Forelimb muscle (tissue), 1 donor: ENCODE data around the gene TTC13. TPM values are rescaled to one million over a fixed set of nuclear protein-coding genes. Genes with fewer than 3 reads are reported as not detected.
"Not testable (repeated sequence)": the region's sequence is repeated elsewhere in the genome, so short reads cannot be mapped to it uniquely, and the experiment has no call there.

Experiments
- DNase-seq: peaks from one replicate; pipeline ENCODE4 v3.0.0-alpha.2; 2013; ENCODE audit warnings: low read depth
- polyA plus RNA-seq: library from polyadenylated mRNA; unstranded; fragments of 120-200 nt; gene quantifications from one replicate; pipeline ENCODE4 v1.2.1, GENCODE V29; 2013; ENCODE audit not compliant: insufficient read length

Gene TTC13
- polyA plus RNA-seq: 20.1 TPM

DNA sequence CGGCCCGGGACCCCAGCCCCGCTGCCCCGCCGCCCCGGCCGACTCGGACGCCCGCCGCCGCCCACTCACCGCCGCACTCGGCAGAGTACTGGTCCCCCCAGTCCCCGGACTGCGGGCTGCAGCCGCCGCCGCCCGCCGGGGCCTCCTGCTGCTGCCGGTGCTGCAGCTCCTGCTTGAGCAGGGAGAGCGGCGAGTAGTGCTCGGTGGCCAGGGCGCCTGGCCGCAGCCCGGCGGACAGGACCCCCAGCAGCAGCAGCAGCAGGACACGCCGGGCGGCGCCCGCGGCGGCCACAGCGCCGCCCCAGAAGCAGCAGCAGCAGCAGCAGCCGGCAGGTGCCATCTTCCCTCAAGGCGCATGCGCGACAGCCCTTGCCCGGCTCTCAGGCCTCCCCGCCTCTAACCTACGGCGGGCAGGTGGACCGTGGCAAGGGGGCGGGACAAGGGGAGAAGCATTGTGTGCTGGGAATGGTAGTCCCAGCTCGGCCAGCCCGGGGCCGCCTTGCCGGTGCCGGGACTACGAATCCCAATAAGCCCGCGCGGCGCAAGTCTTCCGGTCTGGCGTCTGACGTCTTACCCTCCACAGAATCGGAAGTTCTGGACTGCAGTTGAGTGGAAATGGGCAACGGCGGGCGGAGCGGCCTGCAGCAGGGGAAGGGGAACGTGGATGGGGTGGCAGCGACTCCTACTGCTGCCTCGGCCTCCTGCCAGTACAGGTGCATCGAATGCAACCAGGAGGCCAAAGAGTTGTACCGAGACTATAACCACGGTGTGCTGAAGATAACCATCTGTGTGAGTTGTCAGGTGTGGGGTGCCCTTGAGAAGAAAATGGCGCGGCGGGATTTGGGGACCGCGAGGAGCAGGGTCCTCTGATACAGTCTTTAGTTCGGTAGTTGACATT is at the start of gene TTC13, which contains the start of gene ARV1:
Gene TTC13 (minus strand): TSS at position 371 of the 898 bp plus-strand sequence. CDS start 31 bp downstream, at position 340.
Gene ARV1 (plus strand): TSS at position 604 of the 898 bp plus-strand sequence. CDS start 12 bp downstream, at position 616.
- DNase-seq: peak; percentile 88

DNA sequence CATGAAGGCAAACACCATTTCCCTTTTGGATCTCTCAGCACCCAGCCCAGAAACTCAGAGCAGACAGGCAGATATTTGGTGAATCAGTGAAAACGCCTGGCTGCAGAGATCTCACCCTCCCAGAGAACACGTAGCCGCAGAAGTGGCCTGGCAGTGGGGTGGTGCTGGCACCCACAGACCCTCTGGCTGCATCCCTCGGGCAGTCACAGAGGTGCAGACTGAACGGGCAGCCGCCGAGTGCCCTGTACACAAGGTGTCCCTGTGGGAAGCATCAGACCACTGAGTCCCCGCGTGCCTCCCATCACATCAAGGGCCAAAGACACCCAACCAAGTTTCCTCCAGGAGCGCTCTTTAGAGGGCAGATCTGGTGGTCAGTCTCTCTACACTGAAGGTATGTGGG is 49.3 kb upstream of the TTC13 start:
- DNase-seq: no peak

DNA sequence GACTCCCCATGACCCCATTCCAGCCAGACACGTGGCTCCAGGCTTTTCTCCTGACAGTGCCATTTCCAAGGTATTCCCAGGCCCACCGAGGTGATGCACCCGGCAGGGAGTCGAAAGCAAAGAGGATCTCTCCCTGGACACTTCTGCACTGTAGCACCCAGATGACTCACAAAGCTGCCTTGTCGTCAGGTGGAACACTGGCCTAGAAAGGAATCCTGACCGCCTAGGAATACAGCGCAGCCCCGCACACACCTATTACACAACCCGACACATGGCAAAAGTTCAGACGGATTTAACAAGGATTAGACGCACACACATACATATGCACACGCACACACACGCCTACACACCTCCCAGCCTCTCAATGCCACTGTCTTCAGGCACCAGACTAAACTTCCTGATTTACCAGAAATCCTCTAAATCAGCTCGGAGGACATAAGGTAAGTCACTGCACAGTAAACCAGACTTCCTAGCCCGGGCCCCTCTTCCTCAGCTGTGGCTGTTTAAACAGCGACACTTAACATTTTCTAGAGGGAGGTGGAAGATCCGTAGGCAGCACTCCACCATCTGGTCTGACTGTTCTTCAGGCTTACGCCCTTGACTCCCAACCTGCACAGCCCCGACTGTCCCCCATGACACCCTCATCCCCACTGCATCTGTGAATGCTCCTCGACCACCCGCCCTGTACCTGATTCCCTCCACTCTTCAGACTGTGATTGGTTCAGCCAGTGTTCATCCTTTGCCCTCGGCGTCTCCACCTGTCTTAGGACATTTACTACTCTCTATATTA is 48.7 kb upstream of the TTC13 start:
- DNase-seq: no peak

- DNase-seq: no peak
These were observed 47.9 kb upstream of the TTC13 start for GRCh38 chr1:231026576-231026975.

DNA sequence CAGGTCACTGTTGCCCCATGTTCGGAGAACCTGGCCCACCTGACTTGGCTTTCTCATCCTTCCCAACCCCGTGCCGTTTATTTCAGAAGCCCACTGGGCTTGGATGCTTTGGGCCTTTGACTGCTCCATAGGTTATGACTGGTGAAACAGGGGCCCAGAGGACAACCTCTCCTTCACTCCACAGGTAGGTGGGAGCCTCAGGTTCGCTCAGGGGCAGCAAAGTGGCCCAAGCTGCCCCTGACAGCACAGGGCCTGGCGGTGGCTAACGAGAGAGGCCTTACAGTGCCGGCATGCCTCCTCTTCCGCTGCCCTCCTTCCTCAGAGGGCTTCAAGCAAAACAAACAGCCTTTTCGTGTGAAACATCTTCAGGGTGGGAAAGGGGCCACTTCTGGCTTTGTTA is 44.5 kb upstream of the TTC13 start:
- DNase-seq: no peak

DNA sequence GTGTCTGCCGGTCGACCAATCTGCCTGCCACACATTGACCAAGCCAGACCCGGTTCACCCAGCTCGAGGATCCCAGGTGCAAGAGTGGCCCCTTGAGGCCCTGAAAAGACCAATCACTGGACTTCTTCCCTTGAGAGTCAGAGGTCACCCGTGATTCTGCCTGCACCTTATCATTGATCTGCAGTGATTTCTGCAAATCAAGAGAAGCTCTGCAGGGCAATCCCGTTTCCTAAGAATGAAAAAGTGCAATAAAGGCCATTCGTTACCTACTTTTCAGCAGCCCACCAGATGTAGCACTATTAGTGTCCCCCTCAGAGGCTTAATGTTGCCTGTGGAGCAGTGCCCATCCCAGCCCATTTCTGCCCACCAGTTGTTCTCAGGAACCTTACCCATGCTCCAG is 43.9 kb upstream of the TTC13 start:
- not testable (repeated sequence) for DNase-seq

DNA sequence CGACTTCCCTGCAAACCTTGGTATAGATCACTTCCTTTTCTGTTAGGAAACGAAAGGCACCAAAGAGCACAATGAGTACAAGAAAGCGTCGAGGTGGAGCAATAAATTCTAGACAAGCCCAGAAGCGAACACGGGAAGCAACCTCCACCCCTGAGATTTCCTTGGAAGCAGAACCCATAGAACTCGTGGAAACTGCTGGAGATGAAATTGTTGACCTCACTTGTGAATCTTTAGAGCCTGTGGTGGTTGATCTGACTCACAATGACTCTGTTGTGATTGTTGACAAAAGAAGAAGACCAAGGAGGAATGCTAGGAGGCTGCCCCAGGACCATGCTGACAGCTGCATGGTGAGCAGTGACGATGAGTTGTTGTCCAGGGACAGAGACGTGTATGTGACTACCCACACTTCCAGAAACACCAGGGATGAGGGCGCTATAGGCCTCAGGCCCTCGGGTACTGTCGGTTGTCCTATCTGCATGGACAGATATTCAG is 42.9 kb upstream of the TTC13 start:
- DNase-seq: no peak

DNA sequence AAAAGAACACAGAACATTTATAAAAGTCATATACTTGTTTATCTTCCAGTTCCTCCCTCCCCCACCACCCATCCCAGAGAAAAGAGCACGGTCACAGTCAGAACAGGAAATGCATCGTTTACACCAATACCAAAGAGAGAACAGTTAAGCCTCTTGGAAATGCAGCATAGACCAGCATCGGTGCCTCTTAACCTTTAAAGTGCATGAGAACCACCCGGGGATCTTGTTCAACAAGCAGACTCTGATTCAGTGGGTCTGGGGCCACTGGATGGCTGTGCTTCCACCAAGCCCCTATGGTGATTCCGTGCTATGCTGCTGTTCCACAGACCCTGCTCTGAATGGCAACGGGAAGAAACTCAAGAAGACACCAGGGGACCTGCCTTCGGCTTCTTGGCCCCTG is 42.2 kb upstream of the TTC13 start:
- no peak for DNase-seq

DNA sequence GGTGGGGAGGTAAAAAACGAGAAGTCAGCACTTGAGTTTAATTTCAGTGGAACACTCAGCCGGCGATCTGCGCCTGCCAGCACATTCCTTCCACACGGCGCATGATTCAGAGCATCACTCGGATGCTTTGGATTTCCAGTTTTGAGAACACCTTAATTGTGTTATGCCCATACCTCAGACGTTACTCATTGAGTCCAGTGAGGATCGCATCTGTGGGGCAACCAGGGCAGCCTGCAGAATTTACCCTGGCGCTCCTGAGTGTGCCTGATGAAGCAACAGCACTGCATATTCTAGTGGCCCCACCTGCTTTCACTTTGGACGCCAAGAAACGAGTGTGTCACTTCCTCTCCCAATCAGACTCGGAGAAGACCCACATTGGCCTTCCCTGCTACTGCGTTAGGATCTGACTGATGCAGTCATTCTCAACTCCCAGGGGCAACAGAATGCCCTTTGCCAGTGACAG is 41.5 kb upstream of the TTC13 start:
- no peak for DNase-seq

DNA sequence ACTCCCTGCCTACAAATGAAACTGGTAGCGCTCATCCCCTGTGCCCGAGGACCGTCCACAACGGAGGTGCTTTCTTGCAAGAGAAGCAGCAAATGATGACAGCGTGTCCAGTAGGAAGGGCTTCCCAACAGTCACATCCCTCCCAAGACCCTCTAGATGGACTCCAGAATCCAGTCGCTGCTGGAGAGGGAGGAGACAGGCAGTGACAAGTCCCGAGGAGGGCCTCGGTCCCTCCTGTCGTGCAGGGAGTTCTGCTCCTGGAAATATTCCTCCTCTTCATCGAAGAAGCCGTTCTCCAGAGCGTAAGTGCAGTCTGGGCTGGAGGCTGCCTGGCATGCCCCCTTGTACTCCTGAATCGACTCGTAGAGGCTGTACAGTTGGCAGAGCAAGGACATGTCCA is 41.0 kb upstream of the TTC13 start:
- DNase-seq: no peak

DNA sequence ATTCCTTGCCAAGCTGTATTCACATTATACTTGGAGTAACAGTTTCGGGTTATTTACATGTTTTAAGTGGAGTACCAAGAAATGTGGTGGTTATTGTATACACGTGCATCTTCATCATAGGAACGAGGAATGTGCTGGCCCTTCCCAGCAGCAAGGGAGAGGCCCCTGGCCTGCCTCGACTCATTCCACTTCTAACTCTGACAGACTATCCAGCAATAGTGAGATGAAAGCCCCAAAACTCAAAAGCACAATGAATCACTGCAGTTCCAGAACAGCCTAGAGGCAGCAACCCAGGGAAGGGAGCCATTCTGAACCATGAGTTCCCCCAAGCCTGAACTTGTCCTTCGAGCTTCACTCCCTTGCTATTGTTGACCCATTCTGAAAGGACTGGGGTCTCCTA is 38.3 kb upstream of the TTC13 start:
- DNase-seq: no peak

DNA sequence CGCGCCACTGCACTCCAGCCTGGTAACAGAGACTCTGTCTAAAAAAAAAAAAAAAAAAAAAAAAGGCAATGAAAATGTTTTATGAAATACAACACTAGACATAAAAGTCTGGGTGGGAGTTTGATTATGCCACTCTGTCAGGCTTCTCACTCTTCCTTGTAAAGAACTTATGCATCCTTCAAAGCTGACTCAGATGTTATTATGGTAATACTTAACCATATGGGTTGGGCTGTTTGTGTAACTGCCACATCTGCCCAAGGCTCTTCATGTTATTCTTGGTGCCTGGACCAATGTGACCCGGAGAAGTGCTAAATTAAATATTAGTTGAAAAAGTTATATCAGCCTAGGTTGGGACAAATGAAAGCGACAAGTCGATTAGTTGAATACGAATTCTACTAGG is 37.6 kb upstream of the TTC13 start:
- no peak for DNase-seq

GRCh38 chr1:231013391-231014015 is 34.8 kb upstream of the TTC13 start:
- DNase-seq: no peak

DNA sequence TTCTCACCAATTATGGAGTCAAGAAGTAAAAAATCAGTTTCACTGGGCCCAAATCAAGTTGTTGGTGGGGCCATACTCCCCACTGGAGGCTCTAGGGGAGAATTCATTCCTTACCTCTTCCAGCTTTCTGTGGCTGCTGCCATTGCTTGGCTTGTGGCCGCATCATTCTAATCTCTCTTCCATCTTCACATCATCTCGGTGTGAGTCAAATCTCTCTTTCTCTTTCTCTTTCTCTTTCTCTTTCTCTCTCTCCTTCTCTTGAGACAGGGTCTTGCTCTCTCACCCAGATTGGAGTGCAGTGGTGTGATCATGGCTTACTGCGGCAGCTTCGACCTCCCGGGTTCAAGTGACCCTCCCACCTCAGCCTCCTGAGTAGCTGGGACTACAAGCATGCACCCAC is 33.3 kb upstream of the TTC13 start:
- DNase-seq: no peak

DNA sequence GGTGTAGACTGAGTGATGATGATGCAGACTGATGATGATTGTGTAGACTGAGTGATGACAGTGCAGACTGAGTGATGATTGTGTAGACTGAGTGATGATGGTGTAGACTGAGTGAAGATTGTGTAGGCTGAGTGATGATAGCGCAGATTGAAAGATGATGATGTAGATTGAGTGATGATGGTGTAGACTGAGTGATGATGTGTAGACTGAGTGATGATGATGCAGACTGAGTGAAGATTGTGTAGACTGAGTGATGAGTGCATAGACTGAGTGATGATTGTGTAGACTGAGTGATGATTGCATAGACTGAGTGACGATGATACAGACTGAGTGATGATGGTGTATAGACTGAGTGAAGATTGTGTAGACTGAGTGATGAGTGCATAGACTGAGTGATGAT is 32.7 kb upstream of the TTC13 start:
- DNase-seq: no peak

- not testable (repeated sequence) for DNase-seq
These were observed 28.9 kb upstream of the TTC13 start for GRCh38 chr1:231007535-231007934.

DNA sequence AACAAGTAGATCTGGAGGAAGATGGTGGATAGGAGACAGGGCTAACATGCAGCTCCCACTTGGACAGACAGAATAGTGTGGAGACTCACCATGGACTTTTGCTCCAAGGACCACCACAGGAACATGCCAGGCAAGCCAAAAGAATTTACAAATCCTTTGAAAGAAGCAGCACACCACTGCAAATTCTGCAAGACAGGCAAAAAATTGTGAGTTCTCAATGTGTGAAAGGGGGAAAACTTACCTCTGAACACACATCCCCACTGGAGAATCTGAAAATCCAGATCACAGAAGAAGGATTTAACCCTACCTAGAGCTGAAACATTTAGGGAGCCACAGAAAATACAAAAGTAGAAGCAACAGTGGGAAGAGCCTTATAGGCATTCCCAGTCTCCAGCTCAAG is 23.2 kb upstream of the TTC13 start:
- DNase-seq: no peak

- DNase-seq: no peak
These were observed 22.0 kb upstream of the TTC13 start for GRCh38 chr1:231000639-231001038.

DNA sequence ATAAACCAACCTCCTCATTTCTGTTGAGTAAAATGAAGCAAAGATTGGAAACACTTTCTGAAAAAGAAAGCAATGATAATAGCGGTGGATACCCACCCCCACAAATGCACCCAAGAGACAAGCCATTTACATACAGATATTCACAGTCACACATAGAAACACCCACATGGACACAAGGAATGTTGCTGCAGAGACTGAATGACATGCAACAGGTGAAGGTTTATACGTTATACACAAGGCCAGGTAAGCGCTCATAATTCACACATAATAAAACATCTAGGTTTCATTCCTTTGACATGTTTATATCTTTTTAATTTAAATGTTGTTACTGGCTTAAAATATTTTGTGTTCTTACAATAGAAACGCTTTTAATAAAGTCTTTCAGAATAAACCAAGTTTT is 21.5 kb upstream of the TTC13 start:
- DNase-seq: no peak

DNA sequence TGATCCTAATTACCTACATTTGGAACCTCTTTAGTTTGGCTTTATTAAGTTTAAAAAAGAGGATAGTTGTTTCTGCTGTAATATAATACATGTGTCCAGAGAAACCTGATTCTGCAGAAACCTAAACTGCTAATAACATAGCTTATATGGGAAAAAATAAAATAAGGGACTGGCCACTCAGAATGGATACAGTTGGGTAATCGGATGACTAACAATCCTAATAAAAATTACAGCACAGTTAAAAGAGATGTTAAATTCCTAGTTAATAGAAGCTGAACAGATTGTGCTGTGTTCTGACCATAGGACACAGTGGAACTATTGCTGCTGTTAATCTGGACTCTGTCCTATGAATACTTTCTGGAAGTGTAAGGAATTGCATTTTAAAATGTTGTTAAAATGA is 16.2 kb upstream of the TTC13 start:
- no peak for DNase-seq

DNA sequence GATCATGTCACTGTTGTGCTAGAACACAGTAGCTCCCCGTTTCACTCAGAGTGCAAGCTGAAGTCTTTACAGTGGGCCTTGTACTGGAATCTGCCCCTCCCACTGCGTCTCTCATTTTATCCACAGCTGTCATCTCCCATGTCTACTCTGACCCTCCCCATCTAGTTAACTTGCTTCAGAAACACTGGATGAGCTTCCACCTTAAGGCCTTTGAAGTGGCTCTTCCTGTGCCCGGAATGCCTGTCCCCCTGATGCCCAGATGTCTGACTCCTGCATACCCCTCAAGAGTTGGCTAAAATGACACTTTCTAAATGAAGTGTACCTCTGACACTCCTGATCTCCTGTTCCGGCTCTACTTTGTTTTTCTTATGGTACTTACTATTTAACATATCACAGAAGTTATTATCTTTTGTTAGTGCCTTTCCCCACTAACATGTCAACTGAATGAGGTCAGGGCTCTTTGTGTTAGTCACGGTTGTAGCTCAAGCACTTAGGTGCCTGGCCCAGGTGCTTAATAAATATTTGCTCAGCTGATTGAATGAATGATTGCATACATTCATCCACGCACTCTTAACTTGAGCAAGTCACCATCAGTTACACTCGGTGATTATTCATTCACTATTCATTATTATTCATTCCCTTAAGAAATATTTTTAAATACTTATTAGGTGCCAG is 13.6 kb upstream of the TTC13 start:
- DNase-seq: no peak
